DMS 273 (cell line): ENCODE measurements around the gene ATG2B.

Source experiments
- DNase-seq: peaks from one replicate; lab custom pipeline; 2025; ENCODE audit not compliant: unreplicated experiment; lab: John Stamatoyannopoulos, UW

Gene ATG2B

GRCh38 chr14:96272777-96273473 lies 90.2 kb downstream of the ATG2B start:
- DNase-seq, result peak; percentile 42

- DNase-seq, result no peak
These were observed 91.7 kb downstream of the ATG2B start for GRCh38 chr14:96271421-96271762.

DNA sequence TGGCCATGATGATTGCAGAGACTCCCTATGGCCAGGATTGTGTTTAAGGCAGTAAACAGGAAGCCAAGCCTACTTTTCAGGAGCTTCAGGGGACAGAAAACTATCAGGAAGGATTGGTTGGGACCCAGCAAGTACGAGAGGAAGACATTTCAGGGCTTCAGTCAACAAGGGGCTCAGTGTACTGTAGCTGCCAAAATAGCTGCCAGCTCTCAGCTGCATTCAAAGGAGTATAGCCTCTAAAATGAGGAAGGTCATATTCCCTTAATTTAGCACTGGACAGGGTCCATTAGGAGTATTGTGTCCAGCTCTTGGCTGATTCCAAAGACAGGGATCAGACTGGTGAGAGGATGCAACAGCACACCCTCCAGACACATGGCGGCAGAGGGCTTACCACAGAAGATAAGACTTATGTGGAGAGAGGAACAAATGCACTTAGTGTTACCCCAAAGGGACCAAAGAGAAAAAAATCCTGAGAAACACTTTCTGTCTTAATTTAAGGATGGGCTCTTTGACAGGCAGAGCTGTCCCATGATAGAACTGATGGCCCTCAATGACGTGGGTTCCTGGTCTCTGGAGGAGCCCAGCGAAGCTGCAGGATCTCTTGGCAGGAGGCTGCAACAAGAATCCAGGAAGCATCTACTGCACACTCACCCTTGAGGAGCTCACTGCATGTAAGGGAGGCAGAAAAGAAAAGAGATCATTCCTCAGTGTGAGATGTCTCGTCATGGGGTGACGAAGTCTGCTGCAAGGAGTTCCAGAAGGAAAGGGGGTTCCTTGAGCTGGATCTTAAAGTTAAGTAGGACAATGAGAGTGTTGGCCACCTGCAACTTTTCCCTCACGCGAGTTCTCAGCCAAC lies 92.3 kb downstream of the ATG2B start:
- DNase-seq, result no peak

- DNase-seq, result no peak
These were observed 93.8 kb downstream of the ATG2B start for GRCh38 chr14:96269359-96269710.

DNA sequence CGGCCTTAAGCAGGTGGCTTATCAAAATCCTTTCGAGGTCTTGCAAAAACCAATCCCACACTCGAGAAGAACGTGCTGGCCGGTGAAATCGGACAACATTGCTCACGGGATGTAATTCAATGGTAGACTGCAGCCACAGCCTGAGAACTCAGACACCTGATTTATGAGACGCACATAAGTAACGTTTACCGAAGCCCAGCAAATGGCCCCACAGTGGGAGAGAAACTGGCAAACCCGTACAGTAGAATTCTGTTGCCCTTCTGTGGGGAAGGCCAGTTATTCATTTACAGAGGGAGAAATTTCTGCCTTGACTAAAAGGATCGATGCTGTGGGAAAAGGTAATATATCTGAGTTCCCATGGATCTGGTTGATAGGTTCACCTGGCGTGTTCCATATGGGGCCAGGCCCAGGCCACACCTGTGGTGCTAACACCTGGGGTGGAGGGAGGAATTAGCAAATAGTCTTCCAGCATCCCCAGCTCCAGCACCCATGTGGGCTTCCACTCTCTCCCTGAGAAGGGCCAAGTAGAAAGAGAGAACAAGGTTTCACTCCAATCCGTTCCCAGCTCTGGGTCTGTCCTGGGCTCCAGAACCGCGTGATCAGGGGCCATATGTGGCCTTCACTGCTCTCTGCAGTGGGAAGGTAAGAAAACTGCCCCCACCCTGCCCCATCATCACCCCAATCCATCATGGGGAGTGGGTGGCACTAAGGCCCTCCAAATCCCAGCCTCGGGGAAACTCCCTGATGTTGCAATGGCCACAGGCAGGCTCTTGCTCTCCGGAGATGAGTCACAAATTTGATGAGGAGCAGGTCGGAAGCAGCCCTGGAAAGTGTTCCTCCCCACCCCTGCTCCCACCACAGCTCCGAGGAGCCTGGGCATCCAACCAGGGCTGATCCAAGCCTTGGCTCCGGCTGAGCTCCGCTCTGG lies 94.4 kb downstream of the ATG2B start:
- DNase-seq, result no peak

DNA sequence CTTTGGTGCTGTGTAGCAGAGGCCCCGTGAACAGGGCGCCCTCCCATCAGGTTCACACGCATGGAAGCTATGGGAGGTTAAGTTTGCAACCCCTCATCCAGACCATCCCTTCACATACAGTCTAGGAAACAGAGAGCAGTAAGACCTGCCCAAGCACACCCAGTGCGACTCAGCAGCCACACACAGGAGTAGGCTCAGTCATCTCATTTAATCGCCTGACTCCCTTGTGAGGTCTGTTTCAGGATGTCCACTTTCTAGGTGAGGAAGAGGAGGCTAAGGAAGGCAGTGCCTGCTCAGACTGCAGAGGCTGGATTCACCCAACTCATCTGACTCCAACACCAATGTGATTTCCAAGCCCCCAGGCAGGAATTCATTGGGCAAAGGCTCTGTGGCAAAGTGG lies 95.2 kb downstream of the ATG2B start:
- no peak for DNase-seq

GRCh38 chr14:96267336-96267735 lies 95.8 kb downstream of the ATG2B start:
- peak; percentile 88 for DNase-seq

- DNase-seq, result peak; percentile 48
These were observed 97.6 kb downstream of the ATG2B start for GRCh38 chr14:96265383-96266095.

DNA sequence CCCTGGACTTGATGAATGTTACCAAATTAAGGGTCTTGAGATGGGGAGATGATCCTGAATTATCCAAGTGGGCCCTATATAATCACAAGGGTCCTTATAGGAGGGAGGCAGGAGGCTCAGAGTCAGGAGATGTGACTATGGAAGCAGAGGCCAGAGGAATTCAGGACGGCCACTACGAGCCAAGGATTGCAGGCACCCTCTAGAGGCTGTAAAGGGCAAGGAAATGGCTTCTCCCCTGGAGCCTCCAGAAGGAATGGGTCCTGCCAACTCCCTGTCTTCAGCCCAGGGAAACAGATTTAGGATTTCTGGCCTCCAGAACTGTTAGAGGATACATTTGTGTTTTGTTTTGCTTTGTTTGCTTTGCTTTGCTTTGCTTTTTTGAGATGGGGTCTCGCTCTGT lies 98.3 kb downstream of the ATG2B start:
- peak; percentile 59 for DNase-seq

DNA sequence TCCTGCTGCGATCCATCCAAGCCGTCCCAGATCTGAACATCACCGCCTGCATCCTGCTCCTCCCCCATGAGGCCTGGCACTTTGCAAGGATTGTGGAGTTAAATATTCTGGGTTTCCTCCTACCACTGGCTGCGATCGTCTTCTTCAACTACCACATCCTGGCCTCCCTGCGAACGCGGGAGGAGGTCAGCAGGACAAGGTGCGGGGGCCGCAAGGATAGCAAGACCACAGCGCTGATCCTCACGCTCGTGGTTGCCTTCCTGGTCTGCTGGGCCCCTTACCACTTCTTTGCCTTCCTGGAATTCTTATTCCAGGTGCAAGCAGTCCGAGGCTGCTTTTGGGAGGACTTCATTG lies 99.0 kb downstream of the ATG2B start:
- DNase-seq, result no peak

DNA sequence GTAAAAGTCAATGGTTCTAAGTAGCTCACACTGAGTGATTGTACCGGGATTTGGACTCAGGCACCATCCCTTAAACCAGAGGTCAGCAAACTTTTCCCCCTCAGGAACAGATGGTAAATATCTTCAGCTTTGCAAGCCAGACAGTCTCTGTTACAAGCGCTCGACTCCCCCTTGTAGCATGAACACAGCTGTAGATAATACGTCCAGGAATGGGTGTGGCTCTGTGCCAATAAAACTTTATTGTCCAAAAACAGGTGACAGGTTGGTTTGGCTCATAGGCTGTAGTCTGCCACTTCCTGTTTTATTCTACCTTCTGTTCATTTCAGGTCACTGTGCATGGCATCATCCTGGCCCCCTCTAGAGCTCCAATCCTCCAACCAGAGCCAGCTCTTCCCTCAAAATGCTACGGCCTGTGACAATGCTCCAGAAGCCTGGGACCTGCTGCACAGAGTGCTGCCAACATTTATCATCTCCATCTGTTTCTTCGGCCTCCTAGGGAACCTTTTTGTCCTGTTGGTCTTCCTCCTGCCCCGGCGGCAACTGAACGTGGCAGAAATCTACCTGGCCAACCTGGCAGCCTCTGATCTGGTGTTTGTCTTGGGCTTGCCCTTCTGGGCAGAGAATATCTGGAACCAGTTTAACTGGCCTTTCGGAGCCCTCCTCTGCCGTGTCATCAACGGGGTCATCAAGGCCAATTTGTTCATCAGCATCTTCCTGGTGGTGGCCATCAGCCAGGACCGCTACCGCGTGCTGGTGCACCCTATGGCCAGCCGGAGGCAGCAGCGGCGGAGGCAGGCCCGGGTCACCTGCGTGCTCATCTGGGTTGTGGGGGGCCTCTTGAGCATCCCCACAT lies 99.6 kb downstream of the ATG2B start:
- peak; percentile 62 for DNase-seq

DNA sequence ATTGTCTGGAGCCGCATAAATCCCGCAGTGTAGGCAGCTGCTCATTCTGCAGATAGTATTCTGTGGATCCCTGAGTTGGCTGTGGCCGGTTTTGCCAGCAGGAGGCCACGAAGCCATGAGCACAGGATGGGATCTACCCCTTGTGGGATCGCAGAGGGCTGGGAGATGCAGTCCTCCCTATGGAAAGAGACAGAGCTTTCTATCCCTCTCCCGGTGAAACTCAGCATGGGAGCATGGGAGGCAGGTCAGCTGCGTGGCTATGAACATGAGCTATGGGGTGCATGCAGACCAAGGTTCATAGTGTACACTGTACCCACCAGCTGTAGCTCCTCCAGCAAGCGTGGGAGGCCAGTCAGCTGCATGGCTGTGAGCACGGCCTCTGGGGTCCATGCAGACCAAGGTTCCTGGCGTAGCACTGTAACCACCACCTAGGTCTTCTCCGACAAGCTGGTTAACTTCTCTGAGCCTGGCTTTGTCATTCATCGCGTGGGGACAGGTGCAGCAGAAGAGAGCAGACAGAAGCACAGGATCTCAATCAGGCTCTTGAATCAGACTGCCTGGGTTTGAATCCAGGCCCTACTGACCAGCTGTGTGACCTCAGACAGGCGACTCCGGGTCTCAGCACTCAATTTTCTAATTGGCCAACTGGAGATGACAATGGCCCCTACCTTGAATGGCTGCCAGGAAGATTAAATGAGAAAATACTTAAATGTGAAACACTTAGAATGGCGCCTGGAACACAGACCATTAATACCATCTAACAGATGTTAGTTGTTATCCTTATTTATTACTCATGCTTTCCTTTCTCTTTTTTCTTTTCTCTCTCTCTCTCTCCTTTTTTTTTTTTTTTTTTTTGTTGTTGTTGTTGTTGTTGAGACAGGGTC lies 101.1 kb downstream of the ATG2B start:
- peak; percentile 53 for DNase-seq

DNA sequence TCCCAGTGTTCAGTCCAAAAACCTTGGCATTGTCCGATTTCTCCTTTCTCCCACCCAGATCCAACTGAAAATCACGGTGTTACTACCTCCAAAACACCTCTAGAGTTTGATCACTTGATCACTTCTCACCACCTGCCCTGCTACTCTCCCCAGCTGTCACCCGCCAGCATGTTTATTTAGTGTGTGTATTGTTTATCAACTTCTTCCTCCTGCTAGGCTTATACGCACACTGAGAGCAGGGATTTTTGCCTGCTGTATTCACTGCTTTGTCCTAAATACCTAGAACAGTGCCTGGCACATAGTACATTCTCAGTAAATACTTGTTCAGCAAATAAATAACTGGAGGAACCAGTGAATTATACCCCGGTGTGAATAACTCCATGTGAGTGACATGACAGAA lies 102.1 kb downstream of the ATG2B start:
- peak; percentile 61 for DNase-seq

DNA sequence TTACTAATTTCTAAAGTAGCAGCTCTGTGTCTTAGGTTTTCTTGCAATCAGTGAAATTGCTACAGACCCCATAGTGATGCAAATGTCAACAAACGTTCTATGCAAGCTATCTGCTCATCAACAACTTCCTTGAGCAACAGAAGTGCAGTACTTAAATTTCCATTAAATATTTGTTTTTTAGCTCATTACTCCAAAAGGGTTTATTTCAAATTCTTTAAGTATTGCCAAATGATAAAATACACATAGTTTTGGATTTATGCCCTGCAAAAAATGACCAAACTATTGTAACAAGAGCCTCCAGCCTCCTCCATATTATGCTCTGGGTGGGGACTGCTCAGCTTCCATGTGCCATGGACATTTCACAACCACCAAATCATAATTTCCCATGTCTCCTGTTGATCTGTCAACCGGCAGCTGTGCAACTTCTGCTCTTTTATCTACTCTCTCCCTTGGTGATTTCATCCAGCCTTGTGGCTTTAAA lies 102.8 kb downstream of the ATG2B start:
- peak; percentile 36 for DNase-seq

GRCh38 chr14:96257900-96258299 lies 105.2 kb downstream of the ATG2B start:
- DNase-seq, result no peak

GRCh38 chr14:96257056-96257455 lies 106.1 kb downstream of the ATG2B start:
- no peak for DNase-seq

- no peak for DNase-seq
These were observed 106.7 kb downstream of the ATG2B start for GRCh38 chr14:96256407-96256806.

DNA sequence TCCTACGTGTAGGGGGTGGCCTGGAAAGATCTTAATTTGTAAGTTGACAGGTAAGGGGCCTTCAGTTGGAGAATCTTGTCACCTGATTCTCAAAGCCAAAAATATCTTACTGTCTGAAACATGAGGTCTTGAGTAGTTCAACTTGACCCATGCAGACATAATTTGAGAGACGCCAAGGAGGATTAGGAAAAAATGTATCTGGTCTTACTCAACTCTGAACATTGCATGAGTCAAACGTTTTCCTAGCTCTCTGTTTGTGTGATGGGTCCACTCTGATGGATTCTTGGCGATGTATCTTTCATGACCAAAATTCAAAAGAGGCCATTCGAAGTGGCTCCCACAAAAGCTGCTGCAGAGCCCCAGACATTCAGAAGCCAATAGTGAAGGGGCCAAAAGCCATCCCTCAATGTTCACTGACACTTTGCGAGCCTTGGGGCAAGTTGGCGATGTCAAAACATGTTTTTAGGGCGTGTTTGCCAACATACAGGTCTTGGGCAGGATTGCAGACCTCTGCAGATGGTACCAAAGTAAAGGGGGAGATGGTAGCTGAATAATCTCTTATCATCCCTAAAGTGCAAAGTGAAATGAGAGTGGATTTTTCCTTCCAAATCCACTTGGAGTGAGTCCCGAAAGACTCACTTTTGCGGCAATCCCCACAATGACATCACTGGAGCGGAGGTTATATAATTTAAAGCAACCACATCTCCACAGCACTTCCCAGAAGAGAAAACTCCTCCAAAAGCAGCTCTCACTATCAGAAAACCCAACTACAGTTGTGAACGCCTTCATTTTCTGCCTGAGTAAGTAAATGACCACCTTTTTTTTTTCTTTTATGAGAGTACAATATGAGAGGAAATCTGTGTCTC lies 107.4 kb downstream of the ATG2B start, which contains the start of gene BDKRB1:
TSS of gene BDKRB1 (plus strand) at position 710 of the 866 bp plus-strand sequence. CDS start 7,473 bp downstream, outside the sequence.
- DNase-seq, result no peak
